ENCODE data around the gene ADA.

- no peak for TF ChIP-seq CTCF (conservative IDR thresholded peaks at IDR 0.05; ENCODE audit: low read depth, low read length)
- TF ChIP-seq EZH2 (IDR thresholded peaks at IDR 0.05; ENCODE audit: low read length, unreplicated experiment), result no peak
Observed at GRCh38 chr20:44656448-44656847, 4.9 kb upstream of the ADA start.
